Bronchial smooth muscle cell (primary cell): ENCODE measurements around the gene UCKL1. TPM values are rescaled to one million over a fixed set of nuclear protein-coding genes. Genes with fewer than 3 reads are reported as not detected.

Experiments
- total RNA-seq: library from RNA; depleted of rRNA; stranded (reverse); fragments of >200 nt; gene quantifications from 2 replicates; pipeline ENCODE4 v1.2.1, GENCODE V29; 2014

UCKL1 gene
- total RNA-seq, result 16.2 and 21.0 TPM in 2 replicates

GRCh38 chr20:63955827-63956663 is at the start of gene UCKL1:
UCKL1 (minus strand) TSS chr20:63956416; CDS start chr20:63956372, 44 bp downstream.

GRCh38 chr20:63980806-63981728 is 24.9 kb upstream of the UCKL1 start, which contains the start of gene PRPF6:
PRPF6 (plus strand) TSS chr20:63981132; CDS start chr20:63981246, 114 bp downstream.

GRCh38 chr20:63979557-63980316 is 23.5 kb upstream of the UCKL1 start, which contains the start of gene SAMD10:
SAMD10 (minus strand) TSS chr20:63979642; CDS start chr20:63979467, 175 bp downstream.

GRCh38 chr20:63969838-63970713 is 13.9 kb upstream of the UCKL1 start, which contains the start of gene ZNF512B:
ZNF512B (minus strand) TSS chr20:63969930; CDS start chr20:63967950, 1,980 bp downstream.

GRCh38 chr20:63894358-63895201 is 61.6 kb downstream of the UCKL1 start, which contains the start of gene DNAJC5:
DNAJC5 (plus strand) TSS chr20:63895126; CDS start chr20:63928346, 33,220 bp downstream.

Other genes starting within 250 kb of the UCKL1 start
- gene ARFRP1, start 248.4 kb downstream of the UCKL1 start, total RNA-seq, result 36.7 and 63.4 TPM in 2 replicates
- 18.4 and 25.1 TPM in 2 replicates for gene ZGPAT, start 248.4 kb downstream of the UCKL1 start, total RNA-seq
- 2.4 and 3.0 TPM in 2 replicates for gene LIME1, start 219.8 kb downstream of the UCKL1 start, total RNA-seq
- gene SLC2A4RG, start 216.6 kb downstream of the UCKL1 start, total RNA-seq, result 17.7 and 18.8 TPM in 2 replicates
- 23.6 and 54.7 TPM in 2 replicates for gene ZBTB46, start 125.2 kb downstream of the UCKL1 start, total RNA-seq
- under 0.01 TPM in 1 of 2 replicates, not detected in the other for gene ABHD16B, start 94.9 kb downstream of the UCKL1 start, total RNA-seq
- 95.0 and 133 TPM in 2 replicates for gene TPD52L2, start 91.1 kb downstream of the UCKL1 start, total RNA-seq
- 39.9 and 40.2 TPM in 2 replicates for gene DNAJC5, start 61.3 kb downstream of the UCKL1 start, total RNA-seq
- gene ZNF512B, start 13.5 kb upstream of the UCKL1 start, total RNA-seq, result 5.2 and 5.8 TPM in 2 replicates
- 0.34 and 0.47 TPM in 2 replicates for gene SAMD10, start 23.2 kb upstream of the UCKL1 start, total RNA-seq
- gene PRPF6, start 24.7 kb upstream of the UCKL1 start, total RNA-seq, result 65.7 and 90.4 TPM in 2 replicates
- 0.47 and 0.60 TPM in 2 replicates for gene C20orf204, start 79.8 kb upstream of the UCKL1 start, total RNA-seq
- gene SOX18, start 93.2 kb upstream of the UCKL1 start, total RNA-seq, result under 0.01 TPM in 1 of 2 replicates, not detected in the other
- gene TCEA2, start 106.8 kb upstream of the UCKL1 start, total RNA-seq, result 44.7 and 44.8 TPM in 2 replicates
- 5.4 and 5.8 TPM in 2 replicates for gene RGS19, start 123.1 kb upstream of the UCKL1 start, total RNA-seq
- 2.2 and 3.5 TPM in 2 replicates for gene OPRL1, start 123.7 kb upstream of the UCKL1 start, total RNA-seq
- gene LKAAEAR1, start 128.0 kb upstream of the UCKL1 start, total RNA-seq, result 0.09 and 0.16 TPM in 2 replicates
- gene NPBWR2, start 151.1 kb upstream of the UCKL1 start, total RNA-seq, result not detected in 2 replicates
- gene MYT1, start 208.0 kb upstream of the UCKL1 start, total RNA-seq, result not detected in 2 replicates